Sigmoid colon (tissue), 7 donors: ENCODE results near the gene PARP3. TPM values are rescaled to one million over a fixed set of nuclear protein-coding genes. Genes with fewer than 3 reads are reported as not detected.
A peak's percentile ranks its signal among the peaks of the same experiment; 100 is the strongest.
"Not testable (repeated sequence)": the region's sequence is repeated elsewhere in the genome, so short reads cannot be mapped to it uniquely, and the experiment has no call there.

Source experiments
- DNase-seq: peaks from one replicate; pipeline ENCODE4 v3.0.0-alpha.2; 2019
- H3K27ac ChIP-seq, 4 donors: fragments of 200-600 bp; sonication (generic); one replicate each; pipeline ENCODE4 v1.5.1; 2016 to 2019; ENCODE audit warnings: mild to moderate bottlenecking in 1 of 4
- H3K27me3 ChIP-seq, 3 donors: fragments of 200-600 bp; sonication (generic); one replicate each; pipeline ENCODE4 v1.5.1; 2019; ENCODE audit warnings: mild to moderate bottlenecking in 1 of 3
- H3K36me3 ChIP-seq, 4 donors: fragments of 200-600 bp; sonication (generic); one replicate each; pipeline ENCODE4 v1.5.1; 2016 to 2019
- H3K4me1 ChIP-seq, 4 donors: fragments of 200-600 bp; sonication (generic); one replicate each; pipeline ENCODE4 v1.5.1; 2017 to 2019
- H3K4me3 ChIP-seq, 4 donors: fragments of 200-600 bp; sonication (generic); one replicate each; pipeline ENCODE4 v1.5.1; 2017 to 2019; ENCODE audit warnings: mild to moderate bottlenecking in 2 of 4, moderate library complexity in 1 of 4
- H3K9me3 ChIP-seq, 4 donors: fragments of 200-600 bp in 3 of 4; sonication (generic) in 3 of 4; one replicate each; pipeline versions ENCODE4 v1.5.1 to v1.6.1; 2013 to 2019
- CTCF ChIP-seq, 4 experiments: fragments of 450-650 bp in 3 of 4; fragments of 200-600 bp in 1 of 4; IDR thresholded peaks; one replicate each; pipeline ENCODE4 v1.5.1; 2016 to 2019; ENCODE audit warnings: antibody characterized with exemption in 4 of 4, mild to moderate bottlenecking in 3 of 4, moderate library complexity in 2 of 4
- EP300 ChIP-seq, 4 donors: sonication (generic); formaldehyde crosslinking; IDR thresholded peaks; one replicate each; pipeline ENCODE4 v1.6.1; 2017; ENCODE audit warnings: antibody characterized with exemption in 4 of 4
- POLR2A ChIP-seq, 2 donors: fragments of 450-650 bp; IDR thresholded peaks; one replicate each; pipeline ENCODE4 v1.6.1; 2016; ENCODE audit warnings: antibody characterized with exemption in 2 of 2, mild to moderate bottlenecking in 2 of 2, moderate library complexity in 2 of 2
- POLR2AphosphoS5 ChIP-seq, 4 donors: sonication (generic); formaldehyde crosslinking; IDR thresholded peaks; one replicate each; pipeline ENCODE4 v1.6.1; 2017; ENCODE audit warnings: antibody characterized with exemption in 4 of 4
- WGBS, 2 donors: extraction: QIAGEN DNeasy Blood & Tissue Kit; methylation state at CpG; one replicate each; pipeline ENCODE4 v1.1.7; 2013; 5-methylcytosine and 5-hydroxymethylcytosine counted together
- intact Hi-C: fragments of 100-400 bp; cut with DNase I; formaldehyde crosslinking; loops from one replicate; pipeline ENCODE4 v1.15.1; 2023
- polyA plus RNA-seq, 3 donors: library from polyadenylated mRNA; stranded (reverse); fragments of 200-250 nt; gene quantifications; one replicate each; pipeline ENCODE4 v1.2.3, GENCODE V29; 2013
- total RNA-seq, 4 donors: library from RNA; depleted of rRNA; stranded (reverse); fragments of >200 nt; gene quantifications; one replicate each; pipeline ENCODE4 v1.1.0, GENCODE V29; 2016
- donor health status: healthy with polysubstance abuse.
- donor health status: Bipolar disorder and iron deficiency.
- donor health status: healthy.

Gene PARP3
- total and polyA plus RNA-seq, 7 donors: 9.0 to 35.8 (median 26.3) TPM

GRCh38 chr3:51988286-51989146, 46.4 kb downstream of the PARP3 start:
- Histone ChIP-seq H3K36me3 (peaks cover 8 to 25% (median 10%) of the 10 kb centered on the region in 4 donors), H3K27me3 (no peaks in the 10 kb centered on the region), H3K9me3 (no peaks in the 10 kb centered on the region), H3K4me1 (peaks cover 0 to 18% (median 10%) of the 10 kb centered on the region in 4 donors), H3K4me3 (no peak overlapping the region), H3K27ac (no peak overlapping the region)
- TF ChIP-seq POLR2AphosphoS5 (IDR thresholded peaks at IDR 0.05) (no peak), CTCF (IDR thresholded peaks at IDR 0.05) (no peak), POLR2A (IDR thresholded peaks at IDR 0.05) (no peak), EP300 (IDR thresholded peaks at IDR 0.05) (no peak)
- intact Hi-C loops: no loop called here
- 79 to 80% methylated on average over 15 of the region's 15 CpGs for WGBS, 2 donors
- DNase-seq: no peak

GRCh38 chr3:51990501-51990971, 48.4 kb downstream of the PARP3 start:
- peaks cover 20 to 40% (median 22%) of the 10 kb centered on the region in 4 donors for H3K36me3 ChIP-seq
- 88 to 90% methylated on average over 38 of the region's 38 CpGs for WGBS, 2 donors
- H3K4me3 ChIP-seq, DNase-seq, H3K27me3 ChIP-seq, intact Hi-C loops, H3K9me3 ChIP-seq: not testable (repeated sequence)
- H3K4me1 ChIP-seq: peaks cover 0 to 25% (median 16%) of the 10 kb centered on the region in 4 donors
- peak overlapping the region in 1 of 4 donors; percentile 3 for H3K27ac ChIP-seq

- Histone ChIP-seq H3K9me3 (no peaks in the 10 kb centered on the region), H3K27me3 (no peaks in the 10 kb centered on the region), H3K27ac (no peak overlapping the region), H3K4me3 (no peak overlapping the region), H3K4me1 (peaks cover 0 to 25% (median 16%) of the 10 kb centered on the region in 4 donors), H3K36me3 (peaks cover 20 to 40% (median 22%) of the 10 kb centered on the region in 4 donors)
- WGBS, 2 donors: 90 to 93% methylated on average over 3 of the region's 3 CpGs
- TF ChIP-seq CTCF (IDR thresholded peaks at IDR 0.05) (no peak), POLR2A (IDR thresholded peaks at IDR 0.05) (no peak), POLR2AphosphoS5 (IDR thresholded peaks at IDR 0.05) (no peak)
- no peak for DNase-seq
- intact Hi-C loops: no loop called here
Observed at GRCh38 chr3:51992017-51992682, 50.0 kb downstream of the PARP3 start.

GRCh38 chr3:51993657-51994056, 51.5 kb downstream of the PARP3 start:
- intact Hi-C loops, DNase-seq, H3K27ac ChIP-seq, H3K4me3 ChIP-seq, H3K9me3 ChIP-seq, H3K27me3 ChIP-seq: not testable (repeated sequence)
- 82 to 89% methylated on average over 10 of the region's 13 CpGs for WGBS, 2 donors
- Histone ChIP-seq H3K4me1 (peaks cover 0 to 25% (median 16%) of the 10 kb centered on the region in 4 donors), H3K36me3 (peaks cover 20 to 40% (median 22%) of the 10 kb centered on the region in 4 donors)

GRCh38 chr3:51994530-51994929, 52.4 kb downstream of the PARP3 start:
- H3K4me3 ChIP-seq: peak overlapping the region in 2 of 4 donors; percentile 60 to 73
- no peak for DNase-seq

More at GRCh38 chr3:51994530-51994929, 52.4 kb downstream of the PARP3 start:
- H3K4me1 ChIP-seq: peaks cover 0 to 22% (median 16%) of the 10 kb centered on the region in 4 donors
- 62 to 81% methylated on average over 2 of the region's 2 CpGs for WGBS, 2 donors
- intact Hi-C loops: no loop called here
- H3K27me3 ChIP-seq: peaks cover 0 to 12% (median 0%) of the 10 kb centered on the region in 3 donors
- TF ChIP-seq POLR2A (IDR thresholded peaks at IDR 0.05) (no peak), CTCF (IDR thresholded peaks at IDR 0.05) (no peak), EP300 (IDR thresholded peaks at IDR 0.05) (no peak), POLR2AphosphoS5 (IDR thresholded peaks at IDR 0.05) (no peak)
- H3K36me3 ChIP-seq: peaks cover 20 to 40% (median 22%) of the 10 kb centered on the region in 4 donors
- H3K9me3 ChIP-seq: no peaks in the 10 kb centered on the region
- peak overlapping the region in 2 of 4 donors; percentile 84 to 85 for H3K27ac ChIP-seq
